Measurements from ENCODE around the gene SOS2.

- no peak for TF ChIP-seq RAD21 (IDR thresholded peaks at IDR 0.05 in 1 of 2, conservative IDR thresholded peaks at IDR 0.05 in 1 of 2; ENCODE audit: low read depth in 2 of 2, low read length in 2 of 2)
- TF ChIP-seq POLR2AphosphoS5 (IDR thresholded peaks at IDR 0.05; ENCODE audit: low read depth, low read length): no peak
- no peak for TF ChIP-seq CREB1 (IDR thresholded peaks at IDR 0.05)
- TF ChIP-seq, protein P1, sequence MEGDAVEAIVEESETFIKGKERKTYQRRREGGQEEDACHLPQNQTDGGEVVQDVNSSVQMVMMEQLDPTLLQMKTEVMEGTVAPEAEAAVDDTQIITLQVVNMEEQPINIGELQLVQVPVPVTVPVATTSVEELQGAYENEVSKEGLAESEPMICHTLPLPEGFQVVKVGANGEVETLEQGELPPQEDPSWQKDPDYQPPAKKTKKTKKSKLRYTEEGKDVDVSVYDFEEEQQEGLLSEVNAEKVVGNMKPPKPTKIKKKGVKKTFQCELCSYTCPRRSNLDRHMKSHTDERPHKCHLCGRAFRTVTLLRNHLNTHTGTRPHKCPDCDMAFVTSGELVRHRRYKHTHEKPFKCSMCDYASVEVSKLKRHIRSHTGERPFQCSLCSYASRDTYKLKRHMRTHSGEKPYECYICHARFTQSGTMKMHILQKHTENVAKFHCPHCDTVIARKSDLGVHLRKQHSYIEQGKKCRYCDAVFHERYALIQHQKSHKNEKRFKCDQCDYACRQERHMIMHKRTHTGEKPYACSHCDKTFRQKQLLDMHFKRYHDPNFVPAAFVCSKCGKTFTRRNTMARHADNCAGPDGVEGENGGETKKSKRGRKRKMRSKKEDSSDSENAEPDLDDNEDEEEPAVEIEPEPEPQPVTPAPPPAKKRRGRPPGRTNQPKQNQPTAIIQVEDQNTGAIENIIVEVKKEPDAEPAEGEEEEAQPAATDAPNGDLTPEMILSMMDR (IDR thresholded peaks at IDR 0.05; ENCODE audit: control extremely low read depth in 1 of 3, insufficient read depth in 1 of 3, low read depth in 1 of 3, low read length in 3 of 3): no peak
- TF ChIP-seq YY1 (IDR thresholded peaks at IDR 0.05; ENCODE audit: low read depth, low read length): no peak
- TF ChIP-seq EP300 (IDR thresholded peaks at IDR 0.05; ENCODE audit: borderline replicate concordance in 1 of 2, low read depth in 2 of 2, low read length in 2 of 2): no peak
- no peak for TF ChIP-seq JUND (IDR thresholded peaks at IDR 0.05; ENCODE audit: low read length)
- no peak for TF ChIP-seq TAF1 (IDR thresholded peaks at IDR 0.05; ENCODE audit: low read depth, low read length)
- no peak for TF ChIP-seq ZNF274 (IDR thresholded peaks at IDR 0.05; ENCODE audit: borderline replicate concordance, extremely low read depth, low read length)
These were observed 15.9 kb upstream of the SOS2 start for GRCh38 chr14:50247245-50247644.

All from H1 (cell line).